BJ (cell line): Measurements from ENCODE around the gene SLC25A13. TPM values are rescaled to one million over a fixed set of nuclear protein-coding genes. Genes with fewer than 3 reads are reported as not detected.
"Not testable (repeated sequence)": the region's sequence is repeated elsewhere in the genome, so short reads cannot be mapped to it uniquely, and the experiment has no call there.

Experiments used
- CTCF ChIA-PET: fragments of 350-600 bp; formaldehyde crosslinking; extraction: SDS; loops from one replicate; lab custom pipeline; 2021; ENCODE audit warnings: antibody characterized with exemption, inconsistent platforms; lab: Yijun Ruan, JAX
- POLR2A ChIA-PET: fragments of 300-600 bp; sonication (Branson Sonifier 250); formaldehyde crosslinking; extraction: SDS; loops from one replicate; lab custom pipeline; 2021; ENCODE audit warnings: antibody characterized with exemption; lab: Charles Lee
- DNase-seq: peaks from one replicate; pipeline ENCODE4 v3.0.0-alpha.2; 2011; ENCODE audit warnings: low read depth
- H3K27me3 ChIP-seq: 2 replicates; pipeline ENCODE4 v1.6.0; 2011; ENCODE audit warnings: low read length; ENCODE audit not compliant: control insufficient read depth, insufficient read depth
- H3K36me3 ChIP-seq: 2 replicates; pipeline ENCODE4 v1.5.1; 2011; ENCODE audit warnings: low read length; ENCODE audit not compliant: control insufficient read depth, insufficient read depth
- H3K4me3 ChIP-seq: 2 replicates; pipeline ENCODE4 v1.5.1; 2011; ENCODE audit warnings: low read depth, mild to moderate bottlenecking, control low read depth, low read length
- CTCF ChIP-seq: IDR thresholded peaks from 2 replicates; pipeline ENCODE4 v1.5.1; 2011; ENCODE audit warnings: low read depth, mild to moderate bottlenecking, control low read depth, inconsistent platforms, low read length, moderate library complexity; ENCODE audit not compliant: insufficient read depth
- polyA plus RNA-seq: library from polyadenylated mRNA; depleted of rRNA; stranded (reverse); fragments of >200 nt; gene quantifications from 2 replicates; pipeline ENCODE4 v1.2.3, GENCODE V29; 2011

Gene SLC25A13
- polyA plus RNA-seq, 1 experiment, result 6.2 TPM

DNA sequence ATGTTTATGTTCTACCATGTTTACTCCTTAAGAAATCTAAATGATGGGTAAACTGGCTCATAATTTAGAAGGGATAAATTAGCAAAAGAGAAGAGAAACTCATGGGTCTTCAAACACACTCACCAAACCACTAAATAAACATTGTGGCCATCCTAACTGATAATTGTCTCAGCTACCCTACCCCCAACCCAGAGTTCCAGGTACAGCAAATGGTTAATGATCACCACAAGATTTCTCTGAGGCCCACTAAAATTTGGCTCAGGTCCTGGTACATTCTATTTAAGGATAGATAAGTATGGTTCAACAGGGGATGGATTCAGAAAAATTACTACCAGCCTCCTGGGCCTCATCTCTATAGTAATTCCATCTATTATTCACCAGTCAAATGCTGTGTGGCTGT is 21.4 kb downstream of the SLC25A13 start:
- CTCF ChIA-PET, result no interaction called here

GRCh38 chr7:96299496-96299895 is 22.4 kb downstream of the SLC25A13 start:
- ChIA-PET POLR2A (no interaction called here), CTCF (no interaction called here)
- no peaks in the 10 kb centered on the region for H3K36me3 ChIP-seq
- TF ChIP-seq CTCF, result no peak
- DNase-seq, result no peak
- H3K27me3 ChIP-seq, result no peaks in the 10 kb centered on the region
- no peak overlapping the region for H3K4me3 ChIP-seq

More for the DNA sequence above, 21.4 kb downstream of the SLC25A13 start:
- no peak for DNase-seq
- Histone ChIP-seq H3K36me3 (no peaks in the 10 kb centered on the region), H3K27me3 (no peaks in the 10 kb centered on the region), H3K4me3 (no peak overlapping the region)
- POLR2A ChIA-PET, result no interaction called here
- TF ChIP-seq CTCF, result no peak

DNA sequence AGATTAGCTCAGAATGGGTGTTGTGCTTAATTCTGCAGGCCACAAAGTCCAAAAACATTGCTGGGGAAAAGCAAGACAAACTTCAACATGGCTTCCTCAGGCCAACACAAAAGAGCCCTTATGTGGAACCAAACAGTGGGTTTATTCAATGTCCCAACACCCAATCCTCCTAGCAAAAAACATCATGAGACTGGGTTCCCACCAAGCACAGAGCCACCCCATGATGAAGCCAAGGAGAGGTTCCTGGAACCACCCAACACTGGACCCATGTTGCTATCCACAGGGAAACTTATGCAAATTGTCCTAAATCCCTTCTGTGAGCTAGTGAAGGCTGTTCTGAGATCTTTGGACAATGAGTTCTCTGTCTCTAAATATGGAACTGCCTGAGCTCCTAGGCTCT is 24.0 kb downstream of the SLC25A13 start:
- POLR2A ChIA-PET, result no interaction called here
- CTCF ChIA-PET, result interaction anchor here (0.6 to 1.5 kb wide), 3 partner anchors 12 to 1582 kb away, joined by 3 to 4 read pairs (median 3); no protein-coding TSS in a partner anchor
- DNase-seq, result no peak
- Histone ChIP-seq H3K27me3 (no peaks in the 10 kb centered on the region), H3K4me3 (no peak overlapping the region), H3K36me3 (no peaks in the 10 kb centered on the region)
- TF ChIP-seq CTCF, result no peak

- CTCF ChIA-PET, result interaction anchor here (1.5 kb wide), 1 partner anchor 11 kb away, joined by 4 read pairs; no protein-coding TSS in a partner anchor
- H3K4me3 ChIP-seq, H3K36me3 ChIP-seq, DNase-seq, POLR2A ChIA-PET, H3K27me3 ChIP-seq: not testable (repeated sequence)
These were observed 24.5 kb downstream of the SLC25A13 start for GRCh38 chr7:96297446-96297845.

GRCh38 chr7:96293911-96294310 is 28.0 kb downstream of the SLC25A13 start:
- H3K36me3 ChIP-seq, CTCF ChIA-PET, DNase-seq, H3K4me3 ChIP-seq, H3K27me3 ChIP-seq, POLR2A ChIA-PET: not testable (repeated sequence)

DNA sequence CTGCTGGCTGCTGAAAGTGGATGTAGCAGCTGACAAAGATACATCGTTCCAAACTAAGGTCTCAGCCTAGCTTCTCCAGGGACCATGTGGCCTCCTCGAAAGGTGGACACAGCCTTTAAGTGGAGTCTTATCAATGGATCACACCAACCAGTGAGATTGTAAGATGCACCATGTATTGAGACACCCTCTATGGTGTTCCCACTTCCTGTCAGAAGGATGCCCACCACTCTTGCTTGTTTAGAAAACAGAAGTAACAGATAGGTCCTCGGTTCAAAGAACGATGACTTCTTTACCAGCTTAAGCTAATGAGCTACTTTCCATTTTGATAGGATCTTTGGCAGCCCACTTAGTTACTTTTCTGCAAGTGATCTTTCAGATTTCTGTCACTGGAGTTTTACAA is 34.3 kb downstream of the SLC25A13 start:
- Histone ChIP-seq H3K4me3 (no peak overlapping the region), H3K27me3 (no peaks in the 10 kb centered on the region), H3K36me3 (no peaks in the 10 kb centered on the region)
- no peak for DNase-seq
- no peak for TF ChIP-seq CTCF
- ChIA-PET CTCF (interaction anchor here (0.5 to 1.2 kb wide), 2 partner anchors 14 to 249 kb away, joined by 3 read pairs; no protein-coding TSS in a partner anchor), POLR2A (no interaction called here)
